ENCODE measurements around the gene PIP5K1B. TPM values are rescaled to one million over a fixed set of nuclear protein-coding genes. Genes with fewer than 3 reads are reported as not detected.

Gene PIP5K1B
- total RNA-seq, 1 experiment from 2014 or later, result 2.5 TPM

DNA sequence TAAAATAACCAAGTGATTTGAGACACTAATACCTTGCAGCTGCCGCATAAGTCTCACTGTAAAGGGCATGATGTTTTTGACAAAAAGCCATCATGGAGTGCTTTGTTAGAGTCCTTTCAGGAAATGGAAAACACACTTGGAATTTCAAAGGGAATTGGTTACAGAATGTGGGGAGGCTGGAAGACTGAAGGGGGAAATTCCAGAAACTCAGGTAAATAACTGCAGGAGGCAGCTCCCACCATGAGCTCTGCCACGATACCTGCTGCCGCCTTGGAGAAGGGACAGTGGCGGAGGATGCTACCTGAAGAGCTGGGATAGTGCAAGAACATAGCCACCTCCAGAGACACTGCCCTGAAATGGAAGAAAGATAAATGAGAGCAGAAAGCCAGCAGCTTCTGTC is 242.0 kb downstream of the PIP5K1B start:
- Histone ChIP-seq H4K20me1 (ENCODE audit: control insufficient read depth, insufficient read depth, insufficient read length) (no peaks in the 10 kb centered on the region), H4K5ac (ENCODE audit: insufficient read length, low read depth, low read length) (no peak overlapping the region), H3K18ac (ENCODE audit: insufficient read length, low read depth, low read length) (no peak overlapping the region), H3K27me3 (ENCODE audit: insufficient read depth, low read length) (no peaks in the 10 kb centered on the region), H3K23me2 (ENCODE audit: insufficient read length, low read depth, low read length, poor library complexity, severe bottlenecking) (no peaks in the 10 kb centered on the region), H3K9me3 (ENCODE audit: control insufficient read depth, low read depth, low read length) (no peaks in the 10 kb centered on the region), H2AFZ (ENCODE audit: low read length) (no peak overlapping the region), H3K4me2 (ENCODE audit: insufficient read depth, insufficient read length, low read length) (no peak overlapping the region), H3K14ac (ENCODE audit: insufficient read depth, low read length) (no peak overlapping the region), H3T11ph (ENCODE audit: low read length) (no peak overlapping the region), H2BK20ac (ENCODE audit: low read depth, low read length, poor library complexity, severe bottlenecking) (no peak overlapping the region), H3K9ac (ENCODE audit: extremely low read depth, insufficient read length, low read length) (no peak overlapping the region), H2BK5ac (ENCODE audit: insufficient read length, low read length) (no peak overlapping the region), H3K4ac (ENCODE audit: low read depth, low read length) (no peak overlapping the region), H3K79me1 (ENCODE audit: insufficient read depth, low read depth, low read length, poor library complexity, severe bottlenecking) (no peaks in the 10 kb centered on the region), H3K4me1 (ENCODE audit: insufficient read depth, low read length) (peaks cover 16% of the 10 kb centered on the region), H4K8ac (replicated peaks; ENCODE audit: insufficient read length, low read depth, low read length) (no peak overlapping the region), H3K27ac (ENCODE audit: insufficient read length, low read depth, low read length) (peak overlapping the region; percentile 42), H2BK12ac (ENCODE audit: insufficient read length, low read depth, low read length) (no peak overlapping the region), H2AK5ac (ENCODE audit: insufficient read length, low read length) (no peak overlapping the region), H2BK15ac (ENCODE audit: low read depth, low read length) (no peak overlapping the region), H4K91ac (ENCODE audit: insufficient read length, low read depth, low read length) (no peak overlapping the region), H3K79me2 (ENCODE audit: insufficient read depth, low read length) (no peaks in the 10 kb centered on the region), H3K56ac (ENCODE audit: insufficient read length, low read depth, low read length) (no peak overlapping the region), H3K23ac (ENCODE audit: insufficient read length, low read depth, low read length) (no peak overlapping the region), H2BK120ac (ENCODE audit: low read depth, low read length, poor library complexity, severe bottlenecking) (no peak overlapping the region)
- Mint-ChIP-seq H3K9me3 (no peaks in the 10 kb centered on the region), H3K4me3 (no peak overlapping the region), H3K27me3 (ENCODE audit: low read depth) (no peaks in the 10 kb centered on the region; the same call in 1 of the 2 replicates), H3K27ac (peak overlapping the region; percentile 62 to 97 (median 93); a peak in 6 of 7 replicates), H3K36me3 (ENCODE audit: insufficient read depth in 1 of 3, low read depth in 3 of 3) (no peaks in the 10 kb centered on the region), H3K4me1 (peaks cover 57 to 63% of the 10 kb centered on the region in 2 experiments)
- WGBS (ENCODE audit: extremely low coverage, insufficient read length, low lambda C conversion rate), result no CpG with 5 or more reads among the region's 4 CpGs
- TF ChIP-seq, protein P1, sequence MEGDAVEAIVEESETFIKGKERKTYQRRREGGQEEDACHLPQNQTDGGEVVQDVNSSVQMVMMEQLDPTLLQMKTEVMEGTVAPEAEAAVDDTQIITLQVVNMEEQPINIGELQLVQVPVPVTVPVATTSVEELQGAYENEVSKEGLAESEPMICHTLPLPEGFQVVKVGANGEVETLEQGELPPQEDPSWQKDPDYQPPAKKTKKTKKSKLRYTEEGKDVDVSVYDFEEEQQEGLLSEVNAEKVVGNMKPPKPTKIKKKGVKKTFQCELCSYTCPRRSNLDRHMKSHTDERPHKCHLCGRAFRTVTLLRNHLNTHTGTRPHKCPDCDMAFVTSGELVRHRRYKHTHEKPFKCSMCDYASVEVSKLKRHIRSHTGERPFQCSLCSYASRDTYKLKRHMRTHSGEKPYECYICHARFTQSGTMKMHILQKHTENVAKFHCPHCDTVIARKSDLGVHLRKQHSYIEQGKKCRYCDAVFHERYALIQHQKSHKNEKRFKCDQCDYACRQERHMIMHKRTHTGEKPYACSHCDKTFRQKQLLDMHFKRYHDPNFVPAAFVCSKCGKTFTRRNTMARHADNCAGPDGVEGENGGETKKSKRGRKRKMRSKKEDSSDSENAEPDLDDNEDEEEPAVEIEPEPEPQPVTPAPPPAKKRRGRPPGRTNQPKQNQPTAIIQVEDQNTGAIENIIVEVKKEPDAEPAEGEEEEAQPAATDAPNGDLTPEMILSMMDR (conservative IDR thresholded peaks at IDR 0.05), result no peak
- DNase-seq, result peak; percentile 64
